Peyer's patch (tissue), 4 donors: ENCODE measurements around the gene MTMR12. TPM values are rescaled to one million over a fixed set of nuclear protein-coding genes. Genes with fewer than 3 reads are reported as not detected.

Source experiments
- DNase-seq, 3 donors: peaks; one replicate each; pipeline ENCODE4 v3.0.0-alpha.2; 2017 to 2019
- H3K27ac ChIP-seq, 4 donors: fragments of 200-600 bp; sonication (generic); one replicate each; pipeline ENCODE4 v1.5.1; 2016 to 2019
- H3K27me3 ChIP-seq, 2 donors: fragments of 200-600 bp; sonication (generic); one replicate each; pipeline ENCODE4 v1.5.1; 2019
- H3K36me3 ChIP-seq, 3 donors: fragments of 200-600 bp; sonication (generic); one replicate each; pipeline ENCODE4 v1.5.1; 2016 to 2019
- H3K4me1 ChIP-seq, 4 donors: fragments of 200-600 bp; sonication (generic); one replicate each; pipeline ENCODE4 v1.5.1; 2016 to 2019
- H3K4me3 ChIP-seq, 4 donors: fragments of 200-600 bp; sonication (generic); 1 replicate in 3 of 4; 2 replicates in 1 of 4; pipeline ENCODE4 v1.5.1; 2016 to 2019; ENCODE audit warnings: mild to moderate bottlenecking in 1 of 4
- H3K9me3 ChIP-seq, 4 donors: fragments of 200-600 bp; sonication (generic); one replicate each; pipeline ENCODE4 v1.5.1; 2016 to 2019; ENCODE audit warnings: mild to moderate bottlenecking in 1 of 4
- POLR2A ChIP-seq, 2 donors: fragments of 450-650 bp; IDR thresholded peaks; one replicate each; pipeline ENCODE4 v1.5.1; 2017; ENCODE audit warnings: antibody characterized with exemption in 2 of 2, mild to moderate bottlenecking in 2 of 2, moderate library complexity in 2 of 2
- total RNA-seq, 4 donors: library from RNA; depleted of rRNA; stranded (reverse); fragments of >200 nt; gene quantifications; one replicate each; pipeline ENCODE4 v1.1.0, GENCODE V29; 2016
- TF ChIP-seq, protein P1 (sequence below), 6 experiments: fragments of 450-650 bp in 4 of 6; fragments of 200-600 bp in 2 of 6; sonication (generic) in 1 of 6; IDR thresholded peaks; one replicate each; pipeline ENCODE4 v1.5.1; 2017 to 2019; ENCODE audit warnings: antibody characterized with exemption in 6 of 6, mild to moderate bottlenecking in 3 of 6, moderate library complexity in 1 of 6

Gene MTMR12
- total RNA-seq, 4 donors from 2014 or later: 16.0 to 43.7 (median 24.0) TPM

DNA sequence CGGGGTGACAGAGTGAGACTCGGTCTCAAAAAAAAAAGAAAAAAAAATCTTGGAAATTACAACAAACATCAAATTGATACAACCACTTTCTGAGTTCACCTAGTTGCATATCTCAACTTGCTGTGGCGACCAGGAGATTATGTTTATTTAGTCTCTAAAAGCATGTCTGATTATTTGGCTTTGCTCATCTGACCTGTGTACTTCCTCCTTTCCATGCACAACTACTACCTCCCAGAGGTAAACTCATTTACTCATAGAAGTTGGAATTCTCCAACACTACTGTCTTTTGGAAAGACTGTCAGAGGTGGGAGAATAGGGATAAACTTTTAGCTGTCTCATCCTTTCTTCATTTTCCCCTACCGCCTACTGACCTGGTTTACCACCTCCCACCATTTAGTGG is 42.6 kb downstream of the MTMR12 start:
- H3K27me3 ChIP-seq: no peaks in the 10 kb centered on the region
- no peaks in the 10 kb centered on the region for H3K9me3 ChIP-seq
- DNase-seq: no peak
- no peak overlapping the region for H3K4me3 ChIP-seq
- no peak overlapping the region for H3K27ac ChIP-seq
- TF ChIP-seq POLR2A (IDR thresholded peaks at IDR 0.05): no peak
- TF ChIP-seq, protein P1, sequence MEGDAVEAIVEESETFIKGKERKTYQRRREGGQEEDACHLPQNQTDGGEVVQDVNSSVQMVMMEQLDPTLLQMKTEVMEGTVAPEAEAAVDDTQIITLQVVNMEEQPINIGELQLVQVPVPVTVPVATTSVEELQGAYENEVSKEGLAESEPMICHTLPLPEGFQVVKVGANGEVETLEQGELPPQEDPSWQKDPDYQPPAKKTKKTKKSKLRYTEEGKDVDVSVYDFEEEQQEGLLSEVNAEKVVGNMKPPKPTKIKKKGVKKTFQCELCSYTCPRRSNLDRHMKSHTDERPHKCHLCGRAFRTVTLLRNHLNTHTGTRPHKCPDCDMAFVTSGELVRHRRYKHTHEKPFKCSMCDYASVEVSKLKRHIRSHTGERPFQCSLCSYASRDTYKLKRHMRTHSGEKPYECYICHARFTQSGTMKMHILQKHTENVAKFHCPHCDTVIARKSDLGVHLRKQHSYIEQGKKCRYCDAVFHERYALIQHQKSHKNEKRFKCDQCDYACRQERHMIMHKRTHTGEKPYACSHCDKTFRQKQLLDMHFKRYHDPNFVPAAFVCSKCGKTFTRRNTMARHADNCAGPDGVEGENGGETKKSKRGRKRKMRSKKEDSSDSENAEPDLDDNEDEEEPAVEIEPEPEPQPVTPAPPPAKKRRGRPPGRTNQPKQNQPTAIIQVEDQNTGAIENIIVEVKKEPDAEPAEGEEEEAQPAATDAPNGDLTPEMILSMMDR (IDR thresholded peaks at IDR 0.05): no peak
- peaks cover 0 to 98% (median 0%) of the 10 kb centered on the region in 3 donors for H3K36me3 ChIP-seq
- H3K4me1 ChIP-seq: no peaks in the 10 kb centered on the region

DNA sequence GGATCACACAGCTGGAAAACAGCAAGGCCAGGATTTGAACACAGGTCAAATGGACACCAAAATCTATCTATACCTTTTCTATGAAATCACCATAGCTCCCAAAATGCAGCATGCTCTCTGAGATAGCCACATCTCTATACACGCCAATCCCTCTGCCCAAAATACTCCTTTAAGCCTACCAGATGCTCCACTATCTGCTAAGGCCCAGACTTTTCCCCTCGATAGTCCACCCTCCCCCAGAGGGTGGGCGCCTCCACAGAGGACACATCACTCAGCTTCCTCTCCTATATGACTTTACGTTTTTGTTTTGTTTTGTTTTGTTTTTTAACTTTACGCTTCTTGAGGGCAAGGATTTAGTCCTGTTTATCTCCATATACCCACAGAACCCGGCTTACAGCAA is 46.8 kb downstream of the MTMR12 start:
- no peaks in the 10 kb centered on the region for H3K9me3 ChIP-seq
- H3K4me1 ChIP-seq: no peaks in the 10 kb centered on the region
- no peak overlapping the region for H3K27ac ChIP-seq
- peaks cover 0 to 97% (median 0%) of the 10 kb centered on the region in 3 donors for H3K36me3 ChIP-seq
- no peak for DNase-seq
- no peak overlapping the region for H3K4me3 ChIP-seq
- no peaks in the 10 kb centered on the region for H3K27me3 ChIP-seq
- TF ChIP-seq, protein P1 (IDR thresholded peaks at IDR 0.05): no peak
- no peak for TF ChIP-seq POLR2A (IDR thresholded peaks at IDR 0.05)

DNA sequence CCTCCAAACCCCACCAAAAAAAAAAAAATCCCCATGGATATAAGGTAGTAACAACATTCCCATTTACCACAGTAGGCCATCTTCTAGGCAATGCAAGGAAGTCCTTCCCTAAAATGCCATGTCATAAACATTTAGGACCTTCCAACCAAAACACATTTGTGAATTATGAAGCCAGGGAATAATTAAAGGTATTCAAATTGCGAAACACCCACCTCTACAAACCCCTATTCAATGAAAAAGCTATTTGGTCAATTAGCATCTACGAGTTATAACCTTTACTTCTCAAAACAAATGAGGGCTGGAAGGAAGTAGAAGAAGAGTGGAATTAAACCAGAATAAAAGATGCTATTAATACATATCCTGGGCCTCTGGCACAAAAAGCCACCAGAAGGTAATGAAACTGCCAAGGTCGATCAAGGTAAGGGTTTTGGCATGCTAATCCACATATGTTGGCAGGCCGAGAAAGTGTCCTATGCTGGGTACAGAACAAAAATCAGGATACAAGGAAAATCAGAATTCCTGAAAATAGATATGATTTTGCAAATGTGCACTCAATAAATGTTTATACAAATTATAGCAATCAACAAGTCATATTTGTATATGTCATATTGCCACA is 47.7 kb downstream of the MTMR12 start:
- Histone ChIP-seq H3K36me3 (peaks cover 0 to 96% (median 0%) of the 10 kb centered on the region in 3 donors), H3K27me3 (no peaks in the 10 kb centered on the region), H3K4me1 (no peaks in the 10 kb centered on the region), H3K27ac (no peak overlapping the region), H3K9me3 (no peaks in the 10 kb centered on the region), H3K4me3 (no peak overlapping the region)
- no peak for DNase-seq
- TF ChIP-seq POLR2A (IDR thresholded peaks at IDR 0.05): no peak
- TF ChIP-seq, protein P1 (IDR thresholded peaks at IDR 0.05): no peak

DNA sequence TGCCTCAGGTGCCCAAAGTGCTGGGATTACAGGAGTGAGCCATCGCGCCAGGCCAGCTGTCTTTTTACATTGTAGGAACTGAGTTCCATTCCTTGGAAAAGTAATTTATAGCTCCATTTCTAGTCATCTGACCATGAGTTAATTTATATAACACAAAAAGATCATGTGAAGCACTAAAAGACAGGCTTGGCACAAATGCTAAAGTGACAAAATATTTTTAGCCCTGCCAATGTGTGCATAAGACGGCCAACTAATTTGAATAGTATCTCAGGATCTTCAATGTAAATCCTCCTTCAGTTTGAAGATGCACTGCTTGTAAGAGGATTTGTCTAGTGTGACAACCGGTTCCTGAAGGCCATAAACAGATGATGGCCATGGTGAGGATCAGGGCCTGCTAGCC is 49.1 kb downstream of the MTMR12 start:
- Histone ChIP-seq H3K4me3 (no peak overlapping the region), H3K27ac (no peak overlapping the region), H3K27me3 (no peaks in the 10 kb centered on the region), H3K9me3 (no peaks in the 10 kb centered on the region), H3K4me1 (no peaks in the 10 kb centered on the region), H3K36me3 (peaks cover 0 to 96% (median 0%) of the 10 kb centered on the region in 3 donors)
- no peak for DNase-seq
- TF ChIP-seq POLR2A (IDR thresholded peaks at IDR 0.05): no peak
- TF ChIP-seq, protein P1 (IDR thresholded peaks at IDR 0.05): no peak

DNA sequence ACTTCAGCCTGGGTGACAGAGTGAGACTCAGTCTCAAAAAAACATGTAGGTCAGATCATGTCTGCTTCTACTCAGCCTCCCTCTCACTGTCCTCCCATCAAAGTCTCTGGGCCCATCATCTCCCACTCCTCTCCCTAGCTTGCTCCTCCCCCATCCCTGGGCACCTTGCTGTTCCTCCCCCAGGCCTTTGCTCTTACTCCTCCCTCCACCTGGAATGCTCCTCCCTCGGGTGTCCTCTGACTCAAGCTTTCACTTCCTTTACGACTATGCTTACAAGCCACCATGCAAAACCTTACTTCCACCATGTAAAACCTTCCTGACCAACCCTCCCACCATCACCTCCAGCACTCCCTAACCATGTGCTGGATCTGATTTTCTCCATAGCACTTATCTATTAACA is 51.5 kb downstream of the MTMR12 start:
- Histone ChIP-seq H3K4me1 (no peaks in the 10 kb centered on the region), H3K36me3 (peaks cover 0 to 88% (median 0%) of the 10 kb centered on the region in 3 donors), H3K27ac (no peak overlapping the region), H3K4me3 (no peak overlapping the region), H3K27me3 (no peaks in the 10 kb centered on the region), H3K9me3 (no peaks in the 10 kb centered on the region)
- TF ChIP-seq POLR2A (IDR thresholded peaks at IDR 0.05): no peak
- TF ChIP-seq, protein P1 (IDR thresholded peaks at IDR 0.05): no peak
- no peak for DNase-seq
